PFSK-1 (cell line): ENCODE data around the gene TMEM273. TPM values are rescaled to one million over a fixed set of nuclear protein-coding genes. Genes with fewer than 3 reads are reported as not detected.

Source experiments
- FOXP2 ChIP-seq: optimal IDR thresholded peaks from 2 replicates; pipeline ENCODE3; 2011; ENCODE audit warnings: borderline replicate concordance, control low read depth, inconsistent platforms; ENCODE audit not compliant: insufficient read depth; ENCODE audit errors: extremely low read length, extremely low read depth
- POLR2AphosphoS5 ChIP-seq: IDR thresholded peaks from 2 replicates; pipeline ENCODE4 v1.6.1; 2012; ENCODE audit warnings: low read depth, mild to moderate bottlenecking, control low read depth, low read length, moderate library complexity
- REST ChIP-seq, 2 experiments: IDR thresholded peaks; 2 replicates each; pipeline versions ENCODE4 v1.6.1 to v1.8.0; 2011 to 2012; ENCODE audit warnings: low read depth in 2 of 2, low read length in 2 of 2, control low read depth in 1 of 2, inconsistent platforms in 1 of 2, mild to moderate bottlenecking in 1 of 2, moderate library complexity in 1 of 2; ENCODE audit not compliant: insufficient read depth in 1 of 2
- SIN3A ChIP-seq: IDR thresholded peaks from 2 replicates; pipeline ENCODE4 v1.6.1; 2012; ENCODE audit warnings: mild to moderate bottlenecking, low read length, moderate library complexity, borderline replicate concordance; ENCODE audit not compliant: insufficient read depth
- TAF1 ChIP-seq: IDR thresholded peaks from 2 replicates; pipeline ENCODE4 v1.6.1; 2012; ENCODE audit warnings: low read length, control low read depth, borderline replicate concordance; ENCODE audit not compliant: insufficient read depth
- polyA plus RNA-seq: library from polyadenylated mRNA; unstranded; fragments of >200 nt; gene quantifications from one replicate; pipeline ENCODE4 v1.2.1, GENCODE V29; 2012; ENCODE audit warnings: low read depth, missing spikeins; ENCODE audit not compliant: insufficient read length

Gene TMEM273
- not detected for polyA plus RNA-seq

- TF ChIP-seq TAF1 (no peak), POLR2AphosphoS5 (no peak), REST (IDR thresholded peaks at IDR 0.05; ENCODE audit: insufficient read depth in 1 of 2, low read depth in 2 of 2, low read length in 2 of 2) (no peak), FOXP2 (no peak), SIN3A (no peak)
Measured at GRCh38 chr10:49187950-49188761, at the start of gene TMEM273. Gene TMEM273, minus strand, starts transcription at chr10:49188391. Its CDS starts 55 bp downstream, at chr10:49188336.

GRCh38 chr10:49237985-49238384, 49.8 kb upstream of the TMEM273 start:
- TF ChIP-seq FOXP2 (no peak), TAF1 (no peak), POLR2AphosphoS5 (no peak), SIN3A (no peak), REST (IDR thresholded peaks at IDR 0.05; ENCODE audit: insufficient read depth in 1 of 2, low read depth in 2 of 2, low read length in 2 of 2) (no peak)

GRCh38 chr10:49235392-49235791, 47.2 kb upstream of the TMEM273 start:
- TF ChIP-seq TAF1 = no peak
- TF ChIP-seq REST (IDR thresholded peaks at IDR 0.05; ENCODE audit: insufficient read depth in 1 of 2, low read depth in 2 of 2, low read length in 2 of 2) = no peak
- TF ChIP-seq SIN3A = no peak
- TF ChIP-seq POLR2AphosphoS5 = no peak
- TF ChIP-seq FOXP2 = no peak

GRCh38 chr10:49231086-49231820, 43.1 kb upstream of the TMEM273 start:
- TF ChIP-seq POLR2AphosphoS5 (no peak), SIN3A (no peak)

GRCh38 chr10:49230004-49230403, 41.8 kb upstream of the TMEM273 start:
- no peak for TF ChIP-seq SIN3A
- no peak for TF ChIP-seq REST (IDR thresholded peaks at IDR 0.05; ENCODE audit: insufficient read depth in 1 of 2, low read depth in 2 of 2, low read length in 2 of 2)
